Tibial nerve (tissue), 4 donors: ENCODE results near the gene OGFR. TPM values are rescaled to one million over a fixed set of nuclear protein-coding genes. Genes with fewer than 3 reads are reported as not detected.

ENCODE experiments used
- DNase-seq, 2 donors: peaks; one replicate each; pipeline ENCODE4 v3.0.0-alpha.2; 2019; ENCODE audit warnings: low spot score in 2 of 2
- H3K27ac ChIP-seq, 4 donors: fragments of 200-600 bp; sonication (generic) in 3 of 4; one replicate each; pipeline ENCODE4 v1.5.1; 2017 to 2019; ENCODE audit warnings: mild to moderate bottlenecking in 1 of 4
- H3K27me3 ChIP-seq, 2 donors: fragments of 200-600 bp; sonication (generic) in 1 of 2; one replicate each; pipeline versions ENCODE4 v1.5.1 to v1.6.0; 2017 to 2019
- H3K36me3 ChIP-seq, 3 donors: fragments of 200-600 bp; sonication (generic); one replicate each; pipeline ENCODE4 v1.5.1; 2018 to 2019
- H3K4me1 ChIP-seq, 4 donors: fragments of 200-600 bp; sonication (generic) in 3 of 4; one replicate each; pipeline ENCODE4 v1.5.1; 2017 to 2019
- H3K4me3 ChIP-seq, 4 donors: fragments of 200-600 bp; sonication (generic) in 3 of 4; one replicate each; pipeline ENCODE4 v1.5.1; 2017 to 2019; ENCODE audit warnings: mild to moderate bottlenecking in 1 of 4, moderate library complexity in 1 of 4
- H3K9me3 ChIP-seq, 4 donors: fragments of 200-600 bp; sonication (generic) in 3 of 4; one replicate each; pipeline ENCODE4 v1.5.1; 2017 to 2019
- EP300 ChIP-seq, 2 donors: sonication (generic); formaldehyde crosslinking; IDR thresholded peaks; one replicate each; pipeline ENCODE4 v1.6.1; 2017; ENCODE audit warnings: antibody characterized with exemption in 2 of 2, mild to moderate bottlenecking in 1 of 2
- POLR2A ChIP-seq, 2 donors: fragments of 450-650 bp; IDR thresholded peaks; one replicate each; pipeline ENCODE4 v1.6.1; 2017; ENCODE audit warnings: antibody characterized with exemption in 2 of 2, mild to moderate bottlenecking in 2 of 2, moderate library complexity in 2 of 2
- WGBS, 2 donors: methylation state at CpG; one replicate each; pipeline ENCODE4 v1.1.5; 2018; 5-methylcytosine and 5-hydroxymethylcytosine counted together
- total RNA-seq, 4 donors: library from RNA; depleted of rRNA; stranded (reverse); fragments of >200 nt; gene quantifications; one replicate each; pipeline ENCODE4 v1.1.0, GENCODE V29; 2016
- TF ChIP-seq, protein P1 (sequence below), 5 experiments: fragments of 200-600 bp in 3 of 5; fragments of 450-650 bp in 2 of 5; sonication (generic) in 3 of 5; IDR thresholded peaks; one replicate each; pipeline ENCODE4 v1.5.1; 2016 to 2019; ENCODE audit warnings: antibody characterized with exemption in 5 of 5, mild to moderate bottlenecking in 3 of 5, moderate library complexity in 2 of 5

Gene OGFR
- total RNA-seq, 4 donors from 2014 or later = 67.1 to 108 (median 80.8) TPM

DNA sequence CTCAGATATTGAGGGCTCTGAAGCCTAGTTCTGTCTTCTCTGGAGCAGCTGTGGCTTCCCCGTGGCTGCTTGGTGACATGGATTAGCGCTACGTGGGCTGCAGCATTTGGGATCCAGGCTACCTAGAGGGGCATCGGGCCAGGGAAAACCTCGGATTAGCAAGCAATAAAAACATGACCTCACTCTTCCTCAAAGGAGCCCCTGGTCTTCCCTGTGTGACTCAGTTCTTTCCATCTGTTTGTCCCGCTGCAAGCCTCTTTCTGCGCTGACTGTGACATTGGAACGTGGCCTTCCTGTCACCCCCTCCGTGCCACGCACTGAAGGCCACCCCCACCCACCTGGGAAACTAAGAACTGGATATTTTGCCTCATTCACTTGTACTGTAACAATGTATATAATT lies 4.8 kb upstream of the OGFR start:
- Histone ChIP-seq H3K9me3 (no peaks in the 10 kb centered on the region), H3K27ac (no peak overlapping the region), H3K4me1 (peaks cover 0 to 32% (median 12%) of the 10 kb centered on the region in 4 donors), H3K36me3 (peaks cover 0 to 52% (median 19%) of the 10 kb centered on the region in 3 donors), H3K4me3 (no peak overlapping the region), H3K27me3 (no peaks in the 10 kb centered on the region)
- no peak for DNase-seq
- TF ChIP-seq, protein P1, sequence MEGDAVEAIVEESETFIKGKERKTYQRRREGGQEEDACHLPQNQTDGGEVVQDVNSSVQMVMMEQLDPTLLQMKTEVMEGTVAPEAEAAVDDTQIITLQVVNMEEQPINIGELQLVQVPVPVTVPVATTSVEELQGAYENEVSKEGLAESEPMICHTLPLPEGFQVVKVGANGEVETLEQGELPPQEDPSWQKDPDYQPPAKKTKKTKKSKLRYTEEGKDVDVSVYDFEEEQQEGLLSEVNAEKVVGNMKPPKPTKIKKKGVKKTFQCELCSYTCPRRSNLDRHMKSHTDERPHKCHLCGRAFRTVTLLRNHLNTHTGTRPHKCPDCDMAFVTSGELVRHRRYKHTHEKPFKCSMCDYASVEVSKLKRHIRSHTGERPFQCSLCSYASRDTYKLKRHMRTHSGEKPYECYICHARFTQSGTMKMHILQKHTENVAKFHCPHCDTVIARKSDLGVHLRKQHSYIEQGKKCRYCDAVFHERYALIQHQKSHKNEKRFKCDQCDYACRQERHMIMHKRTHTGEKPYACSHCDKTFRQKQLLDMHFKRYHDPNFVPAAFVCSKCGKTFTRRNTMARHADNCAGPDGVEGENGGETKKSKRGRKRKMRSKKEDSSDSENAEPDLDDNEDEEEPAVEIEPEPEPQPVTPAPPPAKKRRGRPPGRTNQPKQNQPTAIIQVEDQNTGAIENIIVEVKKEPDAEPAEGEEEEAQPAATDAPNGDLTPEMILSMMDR (IDR thresholded peaks at IDR 0.05) = no peak
- TF ChIP-seq POLR2A (IDR thresholded peaks at IDR 0.05) = no peak
- TF ChIP-seq EP300 (IDR thresholded peaks at IDR 0.05) = no peak
- 84% methylated on average over 10 of the region's 10 CpGs for WGBS, 2 donors

DNA sequence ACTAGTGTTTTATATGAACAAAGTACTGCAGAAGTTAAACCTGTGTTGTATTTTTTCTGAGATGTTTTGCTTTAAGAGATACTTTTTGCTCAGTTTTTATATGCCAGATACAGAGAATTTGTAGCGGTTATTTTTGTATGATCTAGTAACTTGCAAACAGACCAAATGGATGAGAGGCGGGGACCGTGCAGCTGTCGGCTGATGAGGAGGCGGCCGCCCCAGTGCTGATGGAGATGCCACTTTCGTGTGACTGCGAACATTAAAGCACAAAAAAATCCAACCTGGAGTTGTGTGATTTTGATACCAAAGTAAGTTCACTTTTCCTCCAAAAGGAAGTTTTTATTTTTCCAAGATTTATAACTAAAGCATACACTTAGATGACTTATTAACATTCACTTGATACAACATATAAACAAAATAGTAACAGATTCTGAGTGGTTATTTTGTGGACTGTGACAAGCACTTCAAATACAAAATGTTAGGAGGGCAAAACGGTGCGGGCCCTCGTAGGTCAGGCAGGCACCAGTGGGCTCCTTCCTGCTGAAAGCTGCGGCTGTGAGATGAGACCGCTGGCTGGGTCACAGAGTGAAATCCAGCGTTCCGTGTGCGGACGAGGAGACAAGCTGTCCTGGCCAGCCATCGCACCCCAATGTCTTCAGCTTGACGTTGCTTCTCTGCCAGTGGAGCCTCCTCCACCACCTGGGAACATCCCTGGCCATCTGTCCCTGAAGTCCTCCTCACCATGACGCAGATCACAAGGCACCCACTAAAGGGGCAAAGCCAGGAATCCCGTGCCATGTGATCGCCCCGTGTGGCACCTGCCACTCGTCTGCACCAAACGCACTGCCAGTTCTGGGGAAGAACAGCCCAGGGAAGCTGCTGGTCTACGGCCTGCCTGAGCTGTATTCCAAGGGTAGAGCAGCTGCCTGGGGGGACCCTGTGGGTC lies 4.0 kb upstream of the OGFR start:
- no peak for DNase-seq
- Histone ChIP-seq H3K9me3 (no peaks in the 10 kb centered on the region), H3K27me3 (no peaks in the 10 kb centered on the region), H3K27ac (no peak overlapping the region), H3K36me3 (peaks cover 0 to 52% (median 19%) of the 10 kb centered on the region in 3 donors), H3K4me1 (peaks cover 0 to 32% (median 13%) of the 10 kb centered on the region in 4 donors), H3K4me3 (no peak overlapping the region)
- TF ChIP-seq, protein P1 (IDR thresholded peaks at IDR 0.05) = no peak
- TF ChIP-seq EP300 (IDR thresholded peaks at IDR 0.05) = no peak
- no peak for TF ChIP-seq POLR2A (IDR thresholded peaks at IDR 0.05)
- WGBS, 2 donors = 82% methylated on average over 25 to 26 of the region's 26 CpGs

DNA sequence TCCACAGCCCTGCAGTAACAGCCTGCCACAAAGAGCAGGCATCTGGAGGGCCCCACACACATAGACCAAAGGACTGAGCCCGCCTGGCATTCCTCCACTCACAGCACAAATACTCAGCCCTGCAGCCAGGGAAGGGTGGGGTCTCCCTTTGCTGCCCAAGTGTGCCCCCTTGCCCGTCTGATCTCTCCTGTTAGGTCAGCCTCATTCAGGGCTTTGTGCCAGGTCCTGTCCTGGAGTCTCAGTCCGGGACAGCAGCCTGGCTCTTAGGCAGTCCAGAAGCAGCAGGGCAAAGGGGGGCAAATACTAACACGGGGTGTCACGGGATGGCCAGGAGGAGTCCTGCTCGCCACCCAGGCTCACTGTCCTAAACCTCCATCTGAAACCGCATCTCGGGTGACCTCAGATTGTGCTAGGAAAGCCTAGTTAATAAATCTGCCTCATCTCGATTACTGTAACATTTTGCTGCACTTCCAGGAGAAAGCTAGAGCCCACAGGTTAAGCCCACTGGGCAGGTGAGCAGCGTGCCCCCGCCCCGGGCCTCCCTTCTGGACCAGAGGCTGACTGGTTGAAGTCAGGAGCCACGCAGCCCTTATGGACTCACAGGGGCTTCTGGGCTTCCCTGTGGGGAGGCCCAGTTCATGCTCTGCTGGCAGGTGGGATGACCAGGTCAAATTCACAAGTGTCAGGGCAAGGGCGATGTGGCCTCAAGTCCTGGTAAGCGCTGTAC lies 3.2 kb upstream of the OGFR start:
- Histone ChIP-seq H3K9me3 (no peaks in the 10 kb centered on the region), H3K4me1 (peaks cover 0 to 36% (median 21%) of the 10 kb centered on the region in 4 donors), H3K4me3 (no peak overlapping the region), H3K27me3 (no peaks in the 10 kb centered on the region), H3K27ac (peak overlapping the region in 1 of 4 donors; percentile 24), H3K36me3 (peaks cover 0 to 52% (median 19%) of the 10 kb centered on the region in 3 donors)
- TF ChIP-seq EP300 (IDR thresholded peaks at IDR 0.05) (no peak), POLR2A (IDR thresholded peaks at IDR 0.05) (no peak)
- TF ChIP-seq, protein P1 (IDR thresholded peaks at IDR 0.05) = no peak
- DNase-seq = no peak
- 86 to 92% methylated on average over 12 to 14 of the region's 15 CpGs for WGBS, 2 donors

DNA sequence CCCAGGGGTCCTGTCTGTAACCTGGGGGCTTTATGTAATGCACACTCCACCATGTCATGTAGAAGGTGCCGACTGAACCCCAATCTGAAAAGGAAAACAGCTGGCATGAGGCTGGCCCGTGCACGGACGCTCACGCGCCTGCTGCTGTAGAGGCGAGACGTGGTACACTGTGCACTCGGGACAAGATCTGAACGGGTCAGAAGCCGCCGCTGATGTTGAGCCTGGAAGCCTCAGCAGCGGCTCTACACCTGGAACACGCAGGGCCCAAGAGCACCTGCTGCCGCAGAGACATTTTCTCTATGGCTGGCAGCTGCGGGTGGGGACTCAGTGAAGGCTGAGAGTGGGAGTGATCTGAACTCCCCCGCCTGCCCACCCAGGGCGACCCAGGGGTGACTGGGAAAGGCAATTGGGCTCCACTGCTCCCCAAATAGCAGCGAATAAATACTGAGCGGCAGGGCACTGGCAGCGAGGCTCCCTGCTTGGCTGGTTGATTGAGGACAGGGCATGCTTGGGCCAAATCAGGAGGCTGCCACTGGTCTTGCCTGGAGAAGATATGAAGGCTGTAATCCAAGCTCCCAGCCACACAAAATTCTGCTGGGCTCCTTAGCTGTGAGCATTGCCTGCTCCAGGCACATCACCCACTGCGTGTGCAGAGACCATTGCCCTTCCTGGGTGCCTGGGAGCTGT lies 2.5 kb upstream of the OGFR start:
- no peak for TF ChIP-seq EP300 (IDR thresholded peaks at IDR 0.05)
- no peak for TF ChIP-seq POLR2A (IDR thresholded peaks at IDR 0.05)
- Histone ChIP-seq H3K4me1 (peaks cover 0 to 38% (median 25%) of the 10 kb centered on the region in 4 donors), H3K9me3 (no peaks in the 10 kb centered on the region), H3K36me3 (peaks cover 0 to 59% (median 19%) of the 10 kb centered on the region in 3 donors), H3K4me3 (no peak overlapping the region), H3K27ac (no peak overlapping the region), H3K27me3 (no peaks in the 10 kb centered on the region)
- no peak for DNase-seq
- WGBS, 2 donors = 86 to 94% methylated on average over 21 to 22 of the region's 22 CpGs

DNA sequence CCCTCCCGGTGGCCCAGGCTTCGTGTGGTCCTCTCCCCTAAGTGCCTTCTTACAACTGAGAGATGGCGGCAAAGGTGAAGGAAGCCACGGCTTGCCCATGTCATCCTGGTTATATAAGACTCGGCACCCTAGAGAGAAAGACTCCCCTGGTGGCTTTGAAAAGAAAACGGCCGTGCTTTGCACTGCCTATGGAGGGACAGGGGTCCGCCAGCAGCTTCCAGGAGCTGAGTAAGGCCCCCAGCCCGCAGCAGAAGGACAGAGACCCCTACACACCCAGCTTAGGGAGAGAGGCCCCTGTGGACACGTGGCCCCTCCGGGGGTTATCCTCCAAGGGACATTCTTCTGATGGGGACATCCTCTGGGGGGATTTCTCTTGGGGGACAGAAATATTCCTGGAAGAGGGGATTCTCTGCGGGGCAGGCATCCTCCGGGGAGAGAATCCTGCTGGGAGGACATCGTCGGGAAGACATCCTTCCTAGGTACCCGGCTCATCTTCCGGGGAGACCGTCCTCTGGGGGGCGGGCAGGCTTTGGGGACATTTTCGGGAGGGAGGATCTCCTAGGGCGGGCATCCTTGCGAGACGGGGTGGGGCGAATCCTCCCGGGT lies 511 bp upstream of the OGFR start:
- Histone ChIP-seq H3K9me3 (no peaks in the 10 kb centered on the region), H3K4me3 (peak overlapping the region; percentile 35 to 100 (median 93)), H3K27ac (peak overlapping the region; percentile 88 to 98 (median 98)), H3K4me1 (peaks cover 0 to 41% (median 26%) of the 10 kb centered on the region in 4 donors), H3K36me3 (peaks cover 0 to 57% (median 17%) of the 10 kb centered on the region in 3 donors), H3K27me3 (no peaks in the 10 kb centered on the region)
- no peak for DNase-seq
- 23 to 26% methylated on average over 19 to 24 of the region's 25 CpGs for WGBS, 2 donors
- no peak for TF ChIP-seq EP300 (IDR thresholded peaks at IDR 0.05)
- TF ChIP-seq, protein P1 (IDR thresholded peaks at IDR 0.05) = peak in 1 of 5 experiments; percentile 10
